Embryonic facial prominence (tissue), 1 donor: ENCODE results near the gene ZNF415.
"Not testable (repeated sequence)": the region's sequence is repeated elsewhere in the genome, so short reads cannot be mapped to it uniquely, and the experiment has no call there.

Experiments
- DNase-seq: peaks from one replicate; pipeline ENCODE4 v3.0.0-alpha.2; 2016; ENCODE audit errors: extremely low spot score

Gene ZNF415

DNA sequence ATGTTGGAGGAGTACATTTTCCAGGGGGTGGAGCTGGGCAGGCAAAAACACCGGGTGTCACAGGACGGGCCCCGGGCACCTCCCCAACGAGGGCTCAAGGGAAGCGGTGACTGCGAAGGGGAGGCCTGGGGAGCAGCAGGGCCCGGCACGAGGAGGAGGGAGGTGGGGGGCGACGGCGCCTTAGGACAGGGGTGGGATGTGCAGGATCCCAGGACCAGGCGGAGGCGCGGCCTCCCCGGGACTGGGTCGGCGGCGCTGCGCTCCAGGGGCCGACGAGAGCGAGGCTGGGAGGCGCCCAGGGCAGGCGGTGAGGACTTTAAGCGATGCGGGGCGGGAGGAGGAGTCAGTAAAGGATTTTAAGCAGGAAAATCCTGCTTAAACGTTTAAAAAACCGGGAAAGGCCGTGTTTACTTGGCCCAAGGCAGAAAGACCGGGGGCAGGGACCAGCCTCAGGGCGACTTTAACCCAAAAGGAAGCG lies 29.9 kb downstream of the ZNF415 start:
- no peak for DNase-seq

DNA sequence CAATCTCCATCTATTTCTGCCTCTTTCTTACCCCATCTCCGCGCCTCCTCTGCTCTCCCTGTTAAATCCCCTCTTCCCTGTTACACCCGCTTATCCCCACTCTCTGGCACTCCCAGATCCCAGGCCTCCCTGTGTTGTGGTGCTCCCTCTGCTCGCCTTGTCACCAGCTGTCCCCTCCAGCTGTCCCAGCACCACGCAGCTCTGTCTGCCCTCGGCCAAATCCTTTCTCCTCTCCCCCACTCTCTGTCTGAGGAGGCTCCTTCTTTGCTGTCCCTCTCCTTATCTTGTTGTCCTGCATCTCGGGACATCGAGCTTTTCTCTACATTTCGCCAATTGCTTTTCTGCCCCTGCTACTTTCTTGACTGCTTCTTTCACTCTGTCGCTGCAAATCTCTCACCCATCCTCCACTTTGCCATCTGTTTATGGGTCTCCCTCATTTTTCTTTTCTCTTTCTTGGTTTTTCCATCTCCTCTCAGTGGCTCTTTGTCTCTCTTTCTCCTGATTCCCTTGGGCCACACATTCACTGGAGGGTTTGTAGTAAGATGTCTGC lies 30.4 kb downstream of the ZNF415 start:
- no peak for DNase-seq

DNA sequence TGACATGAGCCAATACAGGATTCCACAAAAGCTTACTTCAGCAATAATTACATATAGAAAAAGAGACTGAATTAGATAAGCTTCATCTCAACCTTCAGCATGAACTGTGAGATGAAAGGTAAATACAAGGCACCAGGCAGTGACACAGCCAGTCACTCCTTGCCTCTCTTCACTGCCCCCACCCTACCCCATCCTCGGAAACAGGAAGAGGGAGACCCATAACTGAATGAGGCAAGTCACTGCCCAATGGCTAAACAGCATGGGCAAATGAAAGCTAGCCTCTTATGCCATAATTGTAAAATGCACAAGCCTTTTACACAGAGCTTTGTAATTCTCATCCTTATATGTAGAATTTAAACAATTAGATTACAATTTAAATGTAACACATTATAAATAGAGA lies 31.2 kb downstream of the ZNF415 start:
- DNase-seq, result no peak

DNA sequence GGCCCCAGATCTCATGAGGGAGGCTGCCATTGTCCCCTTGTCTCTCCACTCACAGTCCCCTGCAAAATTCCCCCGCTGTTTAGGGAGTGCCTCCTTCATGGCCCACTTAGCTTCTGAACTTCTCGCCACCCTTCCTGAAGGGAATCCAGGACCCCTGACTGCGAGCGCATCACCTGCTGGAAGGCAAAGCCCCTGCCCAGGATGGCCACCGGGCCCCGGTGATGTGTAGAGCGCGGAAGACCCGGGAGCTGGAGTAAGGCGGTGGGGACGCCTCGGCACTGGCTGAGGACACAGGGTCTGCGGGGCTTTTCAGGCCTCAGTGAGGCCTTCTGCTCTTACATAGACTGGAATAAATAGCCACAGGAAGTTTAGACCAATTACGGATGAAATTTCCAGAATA lies 34.1 kb downstream of the ZNF415 start:
- DNase-seq, result not testable (repeated sequence)

DNA sequence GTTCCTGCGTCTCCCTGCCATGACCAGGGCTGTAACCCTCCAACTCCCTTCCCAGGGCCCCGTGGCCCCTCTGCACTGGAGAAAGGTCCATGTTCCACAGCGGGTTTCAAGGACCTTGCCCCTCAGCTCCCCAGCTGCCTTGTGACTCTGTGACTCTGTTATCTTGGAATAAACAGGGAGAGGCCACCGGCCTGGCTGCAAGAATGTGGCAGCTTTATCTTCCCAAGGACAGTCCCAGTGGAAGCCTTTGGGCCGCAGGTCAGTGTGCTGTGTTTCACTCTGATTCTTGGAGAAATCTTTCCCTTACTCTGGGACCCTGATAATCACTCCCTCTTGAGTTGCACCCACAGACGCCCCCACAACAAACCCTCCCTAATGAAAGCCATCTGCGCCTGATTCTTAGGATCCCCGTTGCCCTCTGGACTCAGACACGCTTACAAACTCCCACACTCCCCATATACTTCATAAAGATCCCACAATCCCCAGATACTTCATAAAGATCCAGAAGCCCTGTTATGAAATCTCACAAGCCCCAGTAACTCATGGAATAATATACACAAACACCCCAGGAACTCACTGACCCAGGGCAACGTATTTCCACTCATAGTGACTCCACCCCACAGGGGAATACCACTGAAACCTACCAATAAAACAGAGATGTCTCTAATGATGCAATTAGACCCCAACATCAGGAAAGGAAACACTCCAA lies 35.6 kb downstream of the ZNF415 start:
- DNase-seq, result not testable (repeated sequence)

DNA sequence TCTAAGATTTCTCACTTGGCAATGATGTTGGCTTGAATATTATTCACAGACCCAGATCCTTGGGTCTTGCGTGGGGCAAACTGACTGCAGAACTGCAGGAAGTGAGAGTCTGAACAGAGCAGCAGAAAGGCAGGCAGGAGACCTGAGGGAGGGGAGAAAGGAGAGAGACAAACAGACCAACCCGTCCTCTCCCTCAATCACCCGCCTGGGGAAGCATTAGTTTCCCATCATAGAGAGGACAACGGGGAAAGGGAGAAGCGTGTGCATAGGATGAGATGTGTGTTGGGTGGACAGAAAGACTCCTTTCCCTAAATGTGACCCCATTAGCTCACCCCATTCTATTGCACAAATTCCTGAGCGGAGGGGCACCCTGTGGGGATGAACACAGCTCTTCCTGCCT lies 36.1 kb downstream of the ZNF415 start:
- DNase-seq, result not testable (repeated sequence)

DNA sequence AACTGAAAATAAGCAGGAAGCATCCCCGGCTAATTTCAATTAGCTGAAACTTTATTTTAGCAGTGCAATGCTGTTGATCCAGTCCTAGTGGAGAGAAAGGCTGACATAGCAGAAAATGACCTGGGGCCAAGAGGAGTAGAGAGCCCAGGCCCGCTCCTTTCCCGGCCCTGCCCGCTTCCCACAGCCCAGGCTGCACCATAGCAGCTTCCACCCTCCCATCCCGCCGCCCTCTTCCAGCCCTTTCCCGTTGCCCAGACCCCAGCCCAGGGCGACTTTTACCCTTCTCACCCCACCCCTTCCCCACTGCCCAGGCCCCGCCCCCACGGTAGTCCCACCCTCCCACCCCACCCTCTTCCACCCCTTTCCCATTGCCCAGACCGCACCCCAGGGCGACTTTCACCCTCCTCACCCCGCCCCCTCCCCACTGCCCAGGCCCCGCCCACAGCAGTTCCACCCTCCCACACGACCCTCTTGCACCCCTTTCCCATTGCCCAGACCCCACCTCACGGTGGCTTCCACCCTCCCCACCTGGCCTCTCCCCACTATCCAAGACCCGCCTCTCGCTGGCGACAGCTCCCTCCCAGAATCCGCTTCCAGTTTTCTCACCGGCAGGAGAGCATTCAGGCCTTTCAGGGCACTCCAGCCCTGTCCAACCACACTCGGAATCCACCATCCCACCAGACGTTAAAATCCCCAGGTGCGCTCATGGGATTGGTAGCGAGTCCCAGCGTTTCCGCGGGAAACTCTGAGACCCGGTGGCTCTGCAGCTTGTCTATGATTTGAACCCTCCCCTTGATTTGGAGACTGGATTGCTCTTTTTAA lies 37.7 kb downstream of the ZNF415 start:
- DNase-seq, result no peak

DNA sequence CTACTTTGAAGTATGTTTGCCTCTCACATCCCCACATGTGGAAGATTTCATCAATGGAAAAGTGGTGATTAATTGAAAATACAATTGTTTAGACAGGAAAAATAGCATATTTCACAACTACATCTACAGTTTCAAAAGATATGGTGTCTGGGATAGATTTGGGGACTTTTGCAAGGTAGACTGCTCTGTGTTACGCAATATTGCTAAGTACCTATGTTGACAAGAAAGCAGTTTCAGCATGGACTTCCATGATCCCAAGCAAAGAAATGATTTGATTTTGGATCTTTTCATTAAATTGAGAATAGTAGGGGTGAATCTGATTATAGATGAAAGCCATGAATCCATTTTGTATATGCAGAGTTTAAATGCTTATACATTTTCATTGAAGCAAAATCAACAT lies 40.0 kb downstream of the ZNF415 start:
- DNase-seq, result no peak

DNA sequence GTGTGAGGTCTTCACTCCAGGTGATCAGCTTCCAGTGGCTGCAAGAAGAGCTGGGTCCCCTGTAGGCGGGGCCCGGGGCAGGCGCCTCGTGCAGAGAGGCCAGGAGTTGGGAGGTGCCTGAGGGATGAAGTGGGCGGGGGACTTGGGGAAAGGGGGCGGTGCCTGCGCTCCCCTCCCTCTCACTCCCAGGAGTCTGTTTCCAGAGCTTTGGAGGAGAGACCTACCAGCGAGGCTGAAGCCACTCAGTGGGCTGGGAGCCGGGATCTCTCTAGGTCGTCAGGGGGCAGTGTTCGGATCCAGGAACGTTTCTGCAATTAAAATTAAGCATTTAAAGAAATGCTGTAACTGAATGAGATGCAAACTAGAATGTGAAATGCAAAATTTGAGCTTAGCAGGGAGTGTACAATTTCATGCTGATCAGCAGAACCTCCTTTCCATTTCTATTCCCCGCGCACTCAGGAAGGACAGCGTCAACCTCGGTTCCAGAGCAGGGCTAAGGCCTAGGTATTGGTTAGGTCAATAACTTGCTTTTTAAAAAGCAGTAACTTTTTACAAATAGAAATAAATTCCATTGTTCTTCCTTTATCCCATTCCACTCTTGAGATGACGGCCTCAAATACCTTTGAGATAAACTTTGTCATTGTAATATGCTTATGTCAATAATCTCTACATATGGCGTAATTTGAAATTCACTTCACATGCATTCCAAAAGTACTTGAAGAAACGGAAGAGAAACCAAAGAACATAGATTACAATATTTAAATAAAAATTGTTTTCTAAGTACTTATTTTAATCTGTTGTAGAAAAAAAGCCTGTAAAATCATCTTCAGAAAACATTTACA lies 41.1 kb downstream of the ZNF415 start:
- no peak for DNase-seq

DNA sequence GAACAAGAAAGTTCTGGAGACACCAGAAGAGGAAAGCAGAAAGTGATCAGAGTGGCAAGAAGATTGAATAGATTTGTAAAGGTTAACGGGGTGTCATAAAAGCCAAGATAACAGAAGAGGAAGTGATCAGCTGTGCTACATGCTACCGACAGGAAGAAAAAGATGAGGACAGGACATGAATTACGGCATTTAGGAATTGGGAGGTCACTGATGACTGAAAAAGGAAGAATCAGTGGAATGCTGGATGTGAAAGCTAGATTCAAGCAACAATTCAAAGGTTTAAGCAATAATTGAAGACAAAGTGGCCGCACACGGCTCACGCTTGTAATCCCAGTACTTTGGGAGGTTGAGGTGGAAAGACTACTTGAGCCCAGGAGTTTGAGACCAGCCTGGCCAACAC lies 44.6 kb downstream of the ZNF415 start:
- no peak for DNase-seq

DNA sequence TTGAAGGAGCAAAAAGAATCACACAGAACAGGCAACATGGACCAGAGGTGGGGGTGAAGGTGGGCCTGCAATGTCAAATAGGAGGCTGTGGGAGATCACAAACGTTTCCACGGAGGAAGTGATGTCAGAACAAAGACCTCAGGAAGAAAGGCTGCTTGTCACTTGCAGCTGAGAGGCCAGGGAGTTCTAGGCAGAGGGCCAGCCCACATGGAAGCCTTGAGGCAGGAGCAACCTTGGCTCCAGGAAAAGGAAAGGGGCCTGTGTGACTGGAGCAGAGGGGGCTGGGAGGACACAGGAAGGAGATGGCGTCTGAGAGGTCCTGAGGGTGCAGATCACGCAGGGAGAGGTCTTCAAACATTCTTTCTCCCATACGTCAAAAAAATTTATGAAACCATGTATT lies 45.8 kb downstream of the ZNF415 start:
- no peak for DNase-seq

DNA sequence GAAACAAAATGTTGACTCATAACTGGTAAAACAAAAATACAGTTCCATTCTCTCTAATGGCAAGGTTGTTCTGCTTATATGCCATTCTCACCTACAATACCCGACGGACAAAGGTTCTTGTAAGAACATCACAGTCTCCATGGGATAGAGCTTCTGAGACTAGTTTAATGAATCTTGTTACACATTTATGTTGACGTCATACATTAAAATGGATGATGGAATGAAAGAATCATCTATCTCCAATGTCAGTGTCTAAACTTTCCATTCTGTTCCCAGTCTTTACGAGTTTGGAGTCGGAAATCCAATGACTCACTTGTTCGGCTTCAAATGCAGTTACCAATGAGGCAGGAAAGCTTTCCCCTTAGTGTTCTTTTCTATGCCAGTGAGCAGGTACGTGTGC lies 47.2 kb downstream of the ZNF415 start:
- no peak for DNase-seq

DNA sequence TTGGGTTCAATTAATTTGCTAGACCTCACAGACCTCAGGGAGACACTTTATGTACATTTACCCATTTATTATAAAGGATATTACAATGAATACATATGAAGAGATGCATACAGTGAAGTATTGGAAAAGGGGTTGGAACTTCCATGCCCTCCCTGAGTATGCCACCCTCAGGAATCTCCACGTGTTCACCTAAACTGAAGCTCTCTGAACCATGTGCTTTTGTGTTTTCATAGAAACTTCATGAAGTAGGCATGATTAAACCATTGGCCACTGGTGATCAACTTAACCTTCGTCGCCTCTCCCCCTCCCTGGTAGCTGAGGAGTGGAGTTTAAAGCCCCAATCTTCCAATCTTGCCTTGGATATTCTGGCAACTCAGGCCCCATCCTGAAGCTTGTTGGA lies 49.8 kb downstream of the ZNF415 start:
- no peak for DNase-seq

DNA sequence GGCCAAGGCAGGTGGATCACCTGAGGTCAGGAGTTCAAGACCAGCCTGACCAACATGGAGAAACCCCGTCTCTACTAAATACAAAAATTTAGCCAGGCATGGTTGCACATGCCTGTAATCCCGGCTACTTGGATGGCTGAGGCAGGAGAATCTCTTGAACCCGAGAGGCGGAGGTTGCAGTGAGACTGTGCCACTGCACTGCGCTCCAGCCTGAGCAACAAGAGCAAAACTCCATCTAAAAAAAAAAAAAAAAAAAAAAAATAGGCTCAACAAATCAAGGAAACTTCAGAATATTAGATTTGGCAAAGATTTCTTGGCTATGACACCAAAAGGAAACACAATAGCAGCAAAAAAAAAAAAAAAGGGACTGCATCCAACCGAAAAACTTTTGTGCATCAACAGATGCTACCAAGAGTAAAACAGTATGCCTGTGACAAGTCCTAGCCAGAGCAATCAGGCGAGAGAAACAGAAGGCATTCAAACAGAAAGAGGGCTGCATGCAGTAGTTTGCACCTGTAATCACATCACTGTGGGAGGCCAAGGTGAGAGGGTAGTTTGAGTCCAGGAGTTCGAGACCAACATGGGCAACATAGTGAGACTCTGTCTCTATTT lies 53.3 kb downstream of the ZNF415 start:
- DNase-seq, result no peak

DNA sequence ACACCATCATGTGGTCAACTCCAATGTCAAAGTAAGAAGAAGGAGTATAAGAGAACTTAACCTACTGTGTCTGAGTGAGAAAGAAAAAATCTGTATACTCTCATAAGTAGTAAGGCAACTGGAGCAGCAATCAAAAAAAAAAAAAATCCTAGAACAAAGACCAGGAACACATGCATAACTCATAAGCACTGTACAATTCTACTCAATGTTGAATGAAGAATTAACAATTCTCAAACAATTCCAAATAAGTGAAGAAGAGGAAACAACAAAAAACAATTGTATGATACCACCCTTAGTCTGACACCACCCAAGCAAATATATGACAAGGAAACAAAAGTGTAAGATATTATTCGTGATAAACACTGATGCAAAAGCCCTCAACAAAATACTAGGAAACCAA lies 54.0 kb downstream of the ZNF415 start:
- no peak for DNase-seq

DNA sequence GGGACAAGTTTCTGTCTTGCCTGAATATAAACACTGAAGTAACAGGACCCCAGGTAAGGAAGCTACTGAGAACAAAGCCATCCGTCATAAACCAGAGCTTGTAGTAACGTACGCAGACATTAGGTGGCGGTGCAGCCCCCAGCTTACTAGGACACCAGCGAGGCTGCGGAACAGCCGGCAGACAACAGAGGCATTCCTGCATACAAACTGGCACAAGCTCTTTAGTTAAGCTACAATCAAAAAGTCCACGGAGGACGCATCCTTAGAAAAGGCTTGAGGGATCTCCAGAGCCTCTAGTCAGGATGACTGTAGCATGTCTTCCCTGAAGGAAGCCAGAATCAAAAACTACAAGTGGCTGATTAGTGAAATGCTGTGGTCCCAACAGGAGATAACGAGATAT lies 55.7 kb downstream of the ZNF415 start:
- peak; percentile 25 for DNase-seq

DNA sequence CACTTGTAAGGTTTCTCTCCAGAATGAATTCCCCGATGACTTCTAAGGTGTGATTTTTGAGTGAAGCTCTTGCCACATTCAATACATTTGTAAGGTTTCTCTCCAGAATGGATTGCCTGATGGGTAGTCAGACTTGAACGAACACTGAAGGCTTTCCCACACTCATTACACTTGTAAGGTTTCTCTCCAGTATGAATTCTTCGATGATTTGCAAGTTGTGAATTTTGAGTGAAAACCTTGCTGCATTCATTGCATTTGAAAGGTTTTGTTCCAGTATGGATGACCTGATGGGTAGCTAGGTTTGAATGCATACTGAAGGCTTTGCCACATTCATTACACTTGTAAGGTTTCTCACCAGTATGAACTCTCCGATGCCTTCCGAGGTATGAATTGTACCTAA lies 63.9 kb downstream of the ZNF415 start:
- no peak for DNase-seq

DNA sequence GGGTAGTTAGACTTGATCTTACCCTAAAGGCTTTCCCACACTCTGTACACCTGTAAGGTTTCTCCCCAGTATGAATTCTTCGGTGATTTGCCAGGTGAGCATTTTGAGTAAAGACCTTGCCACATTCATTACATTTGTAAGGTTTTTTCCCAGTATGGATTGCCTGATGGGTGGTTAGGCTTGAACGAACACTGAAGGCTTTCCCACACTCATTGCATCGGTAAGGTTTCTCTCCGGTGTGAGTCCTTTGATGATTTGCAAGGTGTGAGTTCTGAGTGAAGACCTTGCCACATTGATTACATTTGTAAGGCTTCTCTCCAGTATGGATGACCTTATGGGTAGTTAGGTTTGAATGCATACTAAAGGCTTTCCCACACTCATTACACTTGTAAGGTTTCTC lies 64.5 kb downstream of the ZNF415 start:
- DNase-seq, result no peak

DNA sequence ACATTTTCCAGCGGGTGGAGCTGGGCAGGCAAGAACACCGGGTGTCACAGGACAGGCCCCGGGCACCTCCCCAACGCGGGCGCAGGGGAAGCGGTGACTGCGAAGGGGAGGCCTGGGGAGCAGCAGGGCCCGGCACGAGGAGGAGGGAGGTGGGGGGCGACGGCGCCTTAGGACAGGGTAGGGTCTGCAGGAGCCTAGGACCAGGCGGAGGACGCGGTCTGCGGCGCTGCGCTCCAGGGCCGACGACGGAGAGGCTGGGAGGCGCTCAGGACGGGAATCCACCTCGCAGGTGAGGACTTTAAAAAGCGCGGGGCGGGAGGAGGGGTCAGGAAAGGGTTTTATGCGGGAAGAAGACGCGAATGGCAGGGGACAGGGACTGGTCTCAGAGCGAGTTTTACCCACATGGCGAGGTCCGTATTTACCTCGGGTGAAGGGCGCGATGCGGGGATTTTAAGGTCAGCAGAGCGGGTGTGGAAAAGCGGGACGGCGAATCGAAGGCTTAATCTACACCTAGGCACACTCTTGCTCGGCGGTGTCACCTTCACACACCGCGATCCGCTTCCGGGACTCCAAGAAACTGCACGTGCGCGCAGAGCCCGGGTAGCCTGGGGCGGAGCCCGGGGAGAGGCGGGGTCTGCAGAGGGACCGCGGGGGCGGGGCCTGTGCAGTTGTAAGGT lies 74.7 kb downstream of the ZNF415 start:
- no peak for DNase-seq
